OCI-LY7 (cell line): ENCODE data around the gene SNTN.

Source experiments
- CTCF ChIP-seq: fragments of 200-600 bp; sonication (generic); conservative IDR thresholded peaks from 2 replicates; pipeline ENCODE4 v1.5.1; 2014; ENCODE audit warnings: mild to moderate bottlenecking, antibody characterized with exemption, low read length, moderate library complexity, mixed read lengths
- EZH2phosphoT487 ChIP-seq: fragments of 200-600 bp; sonication (generic); IDR thresholded peaks from 2 replicates; pipeline ENCODE4 v1.6.1; 2018; ENCODE audit warnings: low read depth, borderline replicate concordance, mild to moderate bottlenecking, mixed run types, antibody characterized with exemption, low read length, moderate library complexity, mixed read lengths

GRCh38 chr3:63631670-63632069, 20.8 kb upstream of the SNTN start:
- no peak for TF ChIP-seq CTCF
- no peak for TF ChIP-seq EZH2phosphoT487
